ENCODE data around the gene SLC7A10. TPM values are rescaled to one million over a fixed set of nuclear protein-coding genes. Genes with fewer than 3 reads are reported as not detected.

Gene SLC7A10
- total and polyA plus RNA-seq, 12 donors = 0.31 to 0.70 (median 0.64) TPM; not detected in 7

DNA sequence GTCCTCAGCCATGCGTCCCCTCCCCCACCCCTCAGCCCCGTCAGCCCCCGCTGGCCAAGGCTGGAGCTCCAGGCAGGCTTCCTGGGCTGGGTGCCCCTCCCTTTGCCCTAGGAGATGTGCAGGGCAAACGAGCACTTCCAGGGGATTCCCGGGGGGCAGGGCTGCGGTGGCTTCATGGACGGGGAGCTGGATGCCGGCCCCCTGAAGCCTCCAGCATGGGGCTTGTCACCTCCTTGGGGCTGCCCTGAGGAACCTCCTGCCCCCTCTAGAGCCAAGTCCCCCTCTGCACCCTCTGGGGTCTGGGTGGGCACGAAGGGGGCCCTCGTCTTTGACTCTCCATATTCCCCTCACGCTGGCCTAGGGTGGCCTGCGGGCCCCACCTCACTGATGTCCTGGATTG, 25.4 kb upstream of the SLC7A10 start:
- H3K4me3 ChIP-seq = no peak overlapping the region
- 48 to 54% methylated on average over 12 of the region's 12 CpGs for WGBS, 2 donors
- H3K9me3 ChIP-seq = peaks cover 0 to 4% (median under 1%) of the 10 kb centered on the region in 11 donors
- DNase-seq (no peak), ATAC-seq (no peak)
- TF ChIP-seq, protein P1, sequence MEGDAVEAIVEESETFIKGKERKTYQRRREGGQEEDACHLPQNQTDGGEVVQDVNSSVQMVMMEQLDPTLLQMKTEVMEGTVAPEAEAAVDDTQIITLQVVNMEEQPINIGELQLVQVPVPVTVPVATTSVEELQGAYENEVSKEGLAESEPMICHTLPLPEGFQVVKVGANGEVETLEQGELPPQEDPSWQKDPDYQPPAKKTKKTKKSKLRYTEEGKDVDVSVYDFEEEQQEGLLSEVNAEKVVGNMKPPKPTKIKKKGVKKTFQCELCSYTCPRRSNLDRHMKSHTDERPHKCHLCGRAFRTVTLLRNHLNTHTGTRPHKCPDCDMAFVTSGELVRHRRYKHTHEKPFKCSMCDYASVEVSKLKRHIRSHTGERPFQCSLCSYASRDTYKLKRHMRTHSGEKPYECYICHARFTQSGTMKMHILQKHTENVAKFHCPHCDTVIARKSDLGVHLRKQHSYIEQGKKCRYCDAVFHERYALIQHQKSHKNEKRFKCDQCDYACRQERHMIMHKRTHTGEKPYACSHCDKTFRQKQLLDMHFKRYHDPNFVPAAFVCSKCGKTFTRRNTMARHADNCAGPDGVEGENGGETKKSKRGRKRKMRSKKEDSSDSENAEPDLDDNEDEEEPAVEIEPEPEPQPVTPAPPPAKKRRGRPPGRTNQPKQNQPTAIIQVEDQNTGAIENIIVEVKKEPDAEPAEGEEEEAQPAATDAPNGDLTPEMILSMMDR (IDR thresholded peaks at IDR 0.05) = no peak
- intact Hi-C loops (cut with DNase I) = no loop called here
- H3K4me1 ChIP-seq = peaks cover 0 to 23% (median 0%) of the 10 kb centered on the region in 9 donors
- H3K36me3 ChIP-seq = no peaks in the 10 kb centered on the region
- H3K27me3 ChIP-seq = peaks cover 0 to 35% (median 30%) of the 10 kb centered on the region in 7 donors
- H3K27ac ChIP-seq = no peak overlapping the region

DNA sequence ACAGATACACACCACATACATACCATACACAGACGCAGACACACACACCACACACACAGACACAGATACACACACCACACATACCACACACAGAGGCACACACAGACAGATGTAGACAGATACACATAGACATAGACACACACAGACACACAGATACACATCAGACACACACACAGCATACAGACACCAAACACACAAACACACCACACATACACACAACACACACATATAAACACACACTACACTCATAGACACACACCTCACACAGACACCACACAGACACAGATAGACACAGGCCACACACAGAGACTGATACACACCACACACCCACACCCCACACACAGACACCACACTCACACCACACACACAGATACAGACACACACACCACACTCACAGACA, 24.9 kb upstream of the SLC7A10 start:
- no peaks in the 10 kb centered on the region for H3K36me3 ChIP-seq
- intact Hi-C loops (cut with DNase I) = no loop called here
- no peak overlapping the region for H3K4me3 ChIP-seq
- peaks cover 0 to 10% (median 6%) of the 10 kb centered on the region in 11 donors for H3K9me3 ChIP-seq
- TF ChIP-seq, protein P1 (IDR thresholded peaks at IDR 0.05) = no peak
- DNase-seq (no peak), ATAC-seq (no peak)
- WGBS, 2 donors = 96 to 100% methylated on average over 1 of the region's 1 CpG
- peaks cover 0 to 35% (median 30%) of the 10 kb centered on the region in 7 donors for H3K27me3 ChIP-seq
- H3K27ac ChIP-seq = no peak overlapping the region
- peaks cover 0 to 23% (median 0%) of the 10 kb centered on the region in 9 donors for H3K4me1 ChIP-seq

DNA sequence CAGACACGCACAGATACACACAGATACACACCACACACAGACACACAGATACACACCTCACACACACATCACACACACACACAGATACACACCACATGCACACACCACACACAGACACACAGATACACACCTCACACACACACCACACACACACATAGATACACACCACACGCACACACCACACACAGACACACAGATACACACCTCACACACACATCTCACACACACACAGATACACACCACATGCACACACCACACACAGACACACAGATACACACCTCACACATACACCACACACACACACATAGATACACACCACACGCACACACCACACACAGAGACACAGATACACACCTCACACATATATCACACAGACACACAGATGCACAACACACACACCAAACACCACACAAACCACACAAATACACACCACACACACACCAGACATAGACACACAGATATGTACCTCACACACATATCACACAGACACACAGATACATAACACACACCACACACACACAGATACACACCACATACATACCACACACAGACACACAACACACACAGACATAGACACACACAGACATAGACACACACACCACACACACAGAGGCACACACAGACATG, 24.2 kb upstream of the SLC7A10 start:
- no peak for DNase-seq
- H3K9me3 ChIP-seq = peaks cover 0 to 11% (median 8%) of the 10 kb centered on the region in 11 donors
- H3K27ac ChIP-seq = no peak overlapping the region
- TF ChIP-seq, protein P1 (IDR thresholded peaks at IDR 0.05) = no peak
- 74 to 75% methylated on average over 3 of the region's 3 CpGs for WGBS, 2 donors
- no peak overlapping the region for H3K4me3 ChIP-seq
- H3K27me3 ChIP-seq = peaks cover 0 to 35% (median 30%) of the 10 kb centered on the region in 7 donors
- intact Hi-C loops (cut with DNase I) = loop anchor here in 1 of 10 donors (10.0 kb wide), 1 partner anchor 525 kb away; no protein-coding TSS in a partner anchor
- ATAC-seq = no peak
- H3K4me1 ChIP-seq = peaks cover 0 to 23% (median 0%) of the 10 kb centered on the region in 9 donors
- no peaks in the 10 kb centered on the region for H3K36me3 ChIP-seq

DNA sequence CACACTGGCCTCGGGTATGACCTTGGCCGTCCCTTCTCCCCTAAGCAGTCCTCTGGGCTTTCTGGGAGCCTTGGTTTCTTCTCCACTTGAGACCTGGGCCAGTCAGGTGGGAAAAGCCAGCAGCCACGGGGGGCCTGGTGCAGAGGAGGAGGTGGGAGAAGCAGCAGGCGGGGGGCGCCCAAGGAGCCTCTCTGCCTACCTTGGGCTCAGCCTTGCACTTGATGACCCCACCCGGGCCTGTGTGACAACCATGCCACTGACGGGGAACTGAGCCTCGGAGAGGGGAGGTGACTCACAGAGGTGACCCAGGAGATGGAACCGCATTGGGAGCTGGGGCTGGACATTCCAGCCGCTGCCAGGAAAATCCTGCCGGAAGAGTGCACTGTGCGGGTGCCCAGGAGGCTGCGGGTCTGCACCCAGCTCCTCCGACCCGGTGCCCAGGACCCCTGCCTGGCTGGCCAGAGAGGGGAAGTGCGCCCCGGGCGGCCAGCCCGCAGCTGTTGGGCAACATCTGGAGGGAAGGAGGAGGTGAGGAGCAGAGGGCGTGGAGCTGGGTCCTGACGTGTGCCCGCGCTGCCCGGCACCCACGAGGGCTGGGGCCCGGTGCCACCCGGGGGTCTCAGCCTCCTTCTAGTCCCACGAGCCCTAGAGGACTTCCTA, 23.4 kb upstream of the SLC7A10 start:
- ATAC-seq (peak in 7 of 8 donors; percentile 26 to 49 (median 43)), DNase-seq (no peak)
- TF ChIP-seq, protein P1 (IDR thresholded peaks at IDR 0.05) = no peak
- peaks cover 0 to 22% (median 0%) of the 10 kb centered on the region in 9 donors for H3K4me1 ChIP-seq
- peaks cover 0 to 32% (median 28%) of the 10 kb centered on the region in 7 donors for H3K27me3 ChIP-seq
- H3K9me3 ChIP-seq = peaks cover 0 to 11% (median 8%) of the 10 kb centered on the region in 11 donors
- no peaks in the 10 kb centered on the region for H3K36me3 ChIP-seq
- H3K4me3 ChIP-seq = no peak overlapping the region
- no peak overlapping the region for H3K27ac ChIP-seq
- intact Hi-C loops (cut with DNase I) = loop anchor here in 1 of 10 donors (10.0 kb wide), 1 partner anchor 526 kb away; no protein-coding TSS in a partner anchor
- WGBS, 2 donors = 60 to 64% methylated on average over 24 to 28 of the region's 28 CpGs

Data from heart right ventricle (tissue), 16 donors.